Vagina (tissue), 2 donors: Measurements from ENCODE around the gene LXN.

Experiments used
- CTCF ChIP-seq, 3 experiments: fragments of 450-650 bp in 2 of 3; fragments of 200-600 bp in 1 of 3; sonication (generic) in 1 of 3; IDR thresholded peaks; one replicate each; pipeline ENCODE4 v1.5.1; 2017 to 2019; ENCODE audit warnings: antibody characterized with exemption in 3 of 3, mild to moderate bottlenecking in 2 of 3, moderate library complexity in 2 of 3
- POLR2A ChIP-seq, 2 donors: fragments of 450-650 bp; IDR thresholded peaks; one replicate each; pipeline ENCODE4 v1.6.1; 2017; ENCODE audit warnings: antibody characterized with exemption in 2 of 2, mild to moderate bottlenecking in 2 of 2, moderate library complexity in 2 of 2
- POLR2AphosphoS5 ChIP-seq, 2 donors: sonication (generic); formaldehyde crosslinking; IDR thresholded peaks; one replicate each; pipeline ENCODE4 v1.9.0; 2017; ENCODE audit warnings: antibody characterized with exemption in 2 of 2, mild to moderate bottlenecking in 2 of 2, low read depth in 1 of 2; ENCODE audit not compliant: insufficient read depth in 1 of 2

- TF ChIP-seq CTCF (IDR thresholded peaks at IDR 0.05) (no peak), POLR2AphosphoS5 (IDR thresholded peaks at IDR 0.05; ENCODE audit: insufficient read depth in 1 of 2, low read depth in 1 of 2) (no peak), POLR2A (IDR thresholded peaks at IDR 0.05) (no peak)
Observed at GRCh38 chr3:158651192-158651591, 21.3 kb downstream of the LXN start.
